Activated naive CD4-positive, alpha-beta T cell (primary cell): ENCODE results near the gene NDC1.
"Not testable (repeated sequence)": the region's sequence is repeated elsewhere in the genome, so short reads cannot be mapped to it uniquely, and the experiment has no call there.

ENCODE experiments used
- DNase-seq, 4 experiments: peaks; one replicate each; lab custom pipeline; 2025; lab: John Stamatoyannopoulos, UW

NDC1 gene

DNA sequence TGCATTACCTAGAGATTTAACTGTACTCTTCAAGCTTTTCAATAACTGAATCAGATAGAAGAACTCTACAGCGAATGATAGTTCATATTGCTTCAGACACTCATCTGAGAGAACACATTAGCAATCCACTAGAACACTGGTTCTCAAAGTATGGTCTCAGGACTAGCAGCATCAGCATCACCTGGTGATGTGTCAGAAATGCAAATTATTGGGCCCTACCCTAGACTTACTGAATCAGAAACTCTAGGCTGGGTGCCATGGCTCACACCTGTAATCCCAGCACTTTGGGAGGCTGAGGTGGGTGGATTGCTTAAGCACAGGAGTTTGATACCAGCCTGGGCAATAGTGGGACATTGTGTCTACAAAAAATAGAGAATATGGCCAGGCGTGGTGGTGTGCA is 74.2 kb downstream of the NDC1 start:
- no peak for DNase-seq

GRCh38 chr1:53763461-53763860 is 74.6 kb downstream of the NDC1 start:
- no peak for DNase-seq

DNA sequence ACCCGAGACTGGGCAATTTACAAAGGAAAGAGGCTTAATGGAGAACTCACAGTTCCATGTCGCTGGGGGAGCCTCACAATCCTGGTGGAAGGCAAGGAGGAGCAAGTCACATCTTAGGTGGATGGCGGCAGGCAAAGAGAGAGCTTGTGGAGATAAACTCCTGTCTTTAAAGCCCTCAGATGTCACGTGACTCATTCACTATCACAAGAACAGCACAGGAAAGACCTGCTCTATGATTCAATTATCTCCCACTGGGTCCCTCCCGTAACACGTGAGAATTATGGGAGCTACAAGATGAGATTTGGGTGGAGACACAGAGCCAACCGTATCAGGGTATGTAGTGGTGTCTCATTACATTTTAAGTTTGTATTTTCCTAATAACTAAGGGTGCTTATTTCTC is 77.6 kb downstream of the NDC1 start:
- DNase-seq: not testable (repeated sequence)

- DNase-seq: no peak
Measured at GRCh38 chr1:53755874-53756273, 82.2 kb downstream of the NDC1 start.

- DNase-seq: no peak
Measured at GRCh38 chr1:53754484-53755312, 83.4 kb downstream of the NDC1 start.

GRCh38 chr1:53752281-53752680 is 85.8 kb downstream of the NDC1 start:
- no peak for DNase-seq

GRCh38 chr1:53747841-53748240 is 90.3 kb downstream of the NDC1 start:
- no peak for DNase-seq

GRCh38 chr1:53740621-53741105 is 97.4 kb downstream of the NDC1 start:
- no peak for DNase-seq

- DNase-seq: no peak
Measured at GRCh38 chr1:53739109-53739681, 98.9 kb downstream of the NDC1 start, which contains the start of gene GLIS1. Gene GLIS1, minus strand, starts transcription at chr1:53739164. Its CDS starts 1,100 bp downstream, at chr1:53738064.

GRCh38 chr1:53738205-53739108 is 99.6 kb downstream of the NDC1 start:
- no peak for DNase-seq

DNA sequence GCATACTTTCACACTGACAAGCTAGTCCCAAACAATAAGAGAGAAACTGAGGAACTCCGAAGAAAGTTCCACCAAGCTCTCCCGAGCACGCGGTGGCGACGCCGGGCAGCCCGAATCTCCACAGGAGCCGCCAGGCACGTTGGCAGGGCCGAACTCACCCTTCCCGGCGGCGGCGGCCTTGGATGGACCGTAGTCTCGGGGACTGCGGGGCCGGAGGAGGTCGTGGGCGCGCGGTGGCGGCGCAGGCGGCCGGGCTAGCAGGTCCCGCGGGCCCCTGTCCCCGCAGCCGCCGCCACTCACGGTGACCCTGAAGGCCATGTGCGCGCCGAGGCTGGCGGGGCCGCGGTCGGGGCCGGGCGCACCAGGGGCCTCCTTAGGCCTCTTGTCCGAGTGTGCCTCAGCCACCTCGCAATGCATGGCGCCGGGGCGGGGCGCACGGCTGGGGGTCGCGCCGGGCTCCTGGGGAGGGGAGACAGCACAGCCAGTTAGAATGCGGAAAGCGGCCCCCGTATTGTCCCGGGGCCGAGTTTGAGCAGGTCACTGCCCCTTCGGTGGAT is 100.4 kb downstream of the NDC1 start:
- no peak for DNase-seq

GRCh38 chr1:53736290-53736689 is 101.8 kb downstream of the NDC1 start:
- DNase-seq: no peak

DNA sequence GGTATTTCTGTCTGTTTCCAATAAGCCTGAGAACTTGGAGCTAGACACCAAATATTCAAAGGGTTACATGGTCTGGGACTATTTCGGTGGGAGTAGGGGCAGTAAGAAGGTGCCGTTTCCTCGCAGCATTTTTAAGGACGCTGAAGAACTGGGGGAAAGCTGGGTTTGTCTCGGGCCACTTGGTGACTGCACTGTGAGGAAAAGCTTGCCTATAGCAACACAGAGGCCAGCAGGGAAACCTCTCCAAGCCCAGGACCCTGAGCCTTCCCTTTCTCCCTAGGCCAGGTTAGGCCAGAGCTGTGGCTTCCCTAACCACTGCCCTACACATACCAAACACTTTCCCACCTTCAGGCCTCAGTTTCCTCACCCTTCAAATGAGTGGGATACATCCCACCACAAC is 102.4 kb downstream of the NDC1 start:
- DNase-seq: no peak

DNA sequence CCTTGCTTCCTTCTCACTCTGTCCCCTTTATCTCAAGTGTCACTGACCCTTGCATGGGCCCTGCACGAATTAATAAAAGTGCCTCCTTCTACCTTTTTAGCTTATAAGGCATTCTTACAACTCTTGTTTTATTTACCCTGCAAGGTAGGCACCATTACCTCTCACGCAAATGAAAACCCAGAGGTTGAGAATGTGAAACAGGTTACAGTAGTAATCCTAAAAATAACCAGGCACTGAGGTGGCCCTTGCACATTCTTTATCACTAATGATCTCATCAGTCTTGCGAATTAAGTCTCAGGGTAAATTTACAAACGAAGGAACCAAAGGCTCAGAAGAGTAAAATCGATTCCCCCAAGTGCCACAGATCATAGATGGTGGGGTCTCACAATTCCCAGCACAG is 102.8 kb downstream of the NDC1 start:
- DNase-seq: no peak

DNA sequence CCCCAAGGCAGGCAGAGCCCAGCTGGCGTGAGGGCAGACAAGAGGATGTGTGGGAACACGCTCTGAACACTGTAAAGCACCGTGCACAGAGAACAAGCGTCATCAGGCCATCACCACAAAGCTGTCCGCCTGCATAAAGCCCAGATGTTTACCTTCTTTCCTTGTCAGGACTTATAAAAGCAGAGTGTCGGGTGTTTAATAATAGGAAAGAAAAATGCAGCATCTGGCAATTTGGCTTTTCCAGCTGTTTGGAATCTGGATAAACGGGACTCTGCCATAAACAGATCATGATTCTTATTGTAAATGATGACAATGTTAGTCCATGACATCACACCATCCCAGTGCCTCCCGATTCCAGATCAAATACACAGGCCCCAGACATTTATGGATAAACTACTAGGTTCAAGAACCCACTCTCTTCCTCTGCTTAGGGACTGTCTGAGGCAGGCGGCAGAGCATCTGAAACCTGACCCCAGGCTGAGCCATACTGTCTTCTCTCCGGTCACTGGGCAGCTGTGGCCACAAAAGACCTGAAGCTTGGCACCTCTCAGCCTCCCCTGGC is 103.4 kb downstream of the NDC1 start:
- DNase-seq: no peak

DNA sequence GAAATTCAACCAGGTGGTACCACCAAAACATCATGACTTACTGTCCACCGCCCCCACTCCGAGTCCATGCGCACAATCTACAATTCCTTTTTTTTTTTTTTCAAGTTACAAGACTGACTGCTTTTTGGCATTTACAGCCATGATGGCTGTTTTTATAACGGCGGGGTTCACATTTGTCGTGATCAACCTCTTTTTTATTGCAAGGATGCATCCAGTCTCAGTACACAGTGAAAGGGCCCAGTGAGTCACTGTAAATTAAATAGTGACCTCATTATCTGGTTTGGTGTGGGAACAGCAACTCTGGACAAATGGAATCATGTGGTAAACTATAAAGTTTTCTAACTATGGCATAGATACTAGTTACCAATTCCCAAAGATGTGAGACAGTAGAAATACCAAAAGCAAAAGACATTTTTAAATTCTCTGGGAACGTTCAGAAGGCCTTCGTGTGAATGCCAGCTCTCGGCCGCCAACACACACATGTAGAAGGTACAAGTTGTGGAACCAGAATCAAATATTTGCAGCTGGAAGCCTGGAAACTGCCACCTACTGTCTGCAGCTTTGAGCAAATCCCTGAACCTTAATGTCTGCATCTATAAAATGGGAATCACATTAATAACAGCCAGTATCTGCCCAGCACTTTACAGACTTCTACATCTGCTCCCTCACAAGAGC is 104.0 kb downstream of the NDC1 start:
- no peak for DNase-seq

GRCh38 chr1:53733447-53733931 is 104.6 kb downstream of the NDC1 start:
- DNase-seq: no peak

DNA sequence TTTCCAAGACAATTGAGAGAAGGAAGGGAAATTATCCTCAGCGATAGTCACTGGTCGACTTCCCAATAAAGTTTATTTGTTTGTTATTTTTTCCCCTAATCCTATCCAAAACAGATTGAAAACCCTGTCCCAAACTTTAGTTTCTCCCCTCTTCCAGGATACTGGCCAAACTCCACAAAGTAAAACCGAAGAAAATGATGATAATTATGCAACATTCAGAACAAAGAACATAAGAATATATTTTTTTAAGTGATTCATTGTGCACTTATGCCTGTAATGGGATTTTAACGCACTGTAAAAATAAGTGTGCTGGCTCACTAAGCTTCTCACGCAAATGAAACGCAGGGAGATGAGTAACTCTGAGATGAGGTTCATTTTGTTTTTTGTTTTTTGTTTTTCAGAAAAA is 105.2 kb downstream of the NDC1 start:
- DNase-seq: no peak

GRCh38 chr1:53732409-53732808 is 105.7 kb downstream of the NDC1 start:
- no peak for DNase-seq

- DNase-seq: no peak
Measured at GRCh38 chr1:53731779-53732305, 106.3 kb downstream of the NDC1 start.
